Caco-2 (cell line): ENCODE results near the gene TXNL4A. TPM values are rescaled to one million over a fixed set of nuclear protein-coding genes. Genes with fewer than 3 reads are reported as not detected.

Experiments
- BruUV-seq: library from RNA; stranded (reverse); fragments of 400-500 nt; replicated peaks from 2 replicates; lab custom pipeline; 2021; lab: Mats Ljungman, UMichigan
- CTCF ChIA-PET: fragments of 300-600 bp; sonication (Branson Sonifier 250); formaldehyde crosslinking; loops from one replicate; lab custom pipeline; 2022; ENCODE audit warnings: antibody characterized with exemption; lab: Charles Lee
- POLR2A ChIA-PET: fragments of 300-600 bp; sonication (Branson Sonifier 250); formaldehyde crosslinking; loops from one replicate; lab custom pipeline; 2022; ENCODE audit warnings: antibody characterized with exemption; lab: Charles Lee
- DNase-seq, 2 experiments: peaks; one replicate each; pipeline versions ENCODE4 v3.0.0 to v3.0.0-alpha.2; 2020 to 2022
- H3K27me3 ChIP-seq: replicated peaks from 2 replicates; pipeline ENCODE4 v1.6.0; 2011; ENCODE audit warnings: low read length; ENCODE audit not compliant: control insufficient read depth, insufficient read depth
- H3K36me3 ChIP-seq: 2 replicates; pipeline ENCODE4 v1.5.1; 2011; ENCODE audit warnings: low read length; ENCODE audit not compliant: control insufficient read depth, insufficient read depth
- H3K4me1 ChIP-seq: fragments of 250-450 bp; sonication (Bioruptor Pico); 2 replicates; pipeline ENCODE4 v1.5.1; 2020; ENCODE audit warnings: mild to moderate bottlenecking
- H3K4me3 ChIP-seq: 2 replicates; pipeline ENCODE4 v1.5.1; 2011; ENCODE audit warnings: low read depth, mild to moderate bottlenecking, control low read depth, low read length
- H3K9me3 ChIP-seq: fragments of 250-450 bp; sonication (Bioruptor Pico); 2 replicates; pipeline ENCODE4 v1.5.1; 2020; ENCODE audit warnings: mild to moderate bottlenecking, moderate library complexity
- H3K27ac Mint-ChIP-seq: one replicate; pipeline ENCODE4 v1.8.0; 2022; ENCODE audit warnings: mixed read lengths; ENCODE audit not compliant: unreplicated experiment
- H3K27me3 Mint-ChIP-seq: one replicate; pipeline ENCODE4 v1.8.0; 2022; ENCODE audit warnings: mixed read lengths; ENCODE audit not compliant: insufficient read depth, unreplicated experiment
- H3K36me3 Mint-ChIP-seq: one replicate; pipeline ENCODE4 v1.8.0; 2022; ENCODE audit warnings: mild to moderate bottlenecking, mixed read lengths; ENCODE audit not compliant: insufficient read depth, unreplicated experiment
- H3K4me1 Mint-ChIP-seq: one replicate; pipeline ENCODE4 v1.8.0; 2022; ENCODE audit warnings: low read depth, mixed read lengths; ENCODE audit not compliant: unreplicated experiment
- H3K4me3 Mint-ChIP-seq: one replicate; pipeline ENCODE4 v1.8.0; 2022; ENCODE audit warnings: mild to moderate bottlenecking, moderate library complexity, mixed read lengths; ENCODE audit not compliant: unreplicated experiment
- H3K9me3 Mint-ChIP-seq: one replicate; pipeline ENCODE4 v1.8.0; 2022; ENCODE audit warnings: mixed read lengths; ENCODE audit not compliant: unreplicated experiment
- CTCF ChIP-seq, 2 experiments: fragments of 200-600 bp in 1 of 2; IDR thresholded peaks; 1 replicate in 1 of 2; 2 replicates in 1 of 2; pipeline versions ENCODE4 v1.5.1 to v1.8.0; 2011 to 2022; ENCODE audit warnings: antibody characterized with exemption in 1 of 2, control low read depth in 1 of 2, inconsistent platforms in 1 of 2, low read depth in 1 of 2, low read length in 1 of 2, mild to moderate bottlenecking in 1 of 2, moderate library complexity in 1 of 2; ENCODE audit not compliant: insufficient read depth in 1 of 2, severe bottlenecking in 1 of 2, unreplicated experiment in 1 of 2
- intact Hi-C: fragments of 100-400 bp; cut with micrococcal nuclease; formaldehyde crosslinking; loops from one replicate; pipeline ENCODE4 v1.10.0; 2022; ENCODE audit not compliant: unreplicated experiment
- total RNA-seq: library from RNA; stranded (reverse); gene quantifications from 2 replicates; pipeline ENCODE4 v1.2.3, GENCODE V29; 2022

The TXNL4A gene
- total RNA-seq, 1 experiment from 2014 or later, result 83.3 TPM

GRCh38 chr18:79921984-79922965 lies 66.1 kb downstream of the TXNL4A start:
- DNase-seq, result no peak
- H3K4me3 ChIP-seq, result no peak overlapping the region
- Mint-ChIP-seq H3K36me3 (peaks cover 19% of the 10 kb centered on the region), H3K9me3 (no peaks in the 10 kb centered on the region), H3K27ac (no peak overlapping the region), H3K27me3 (no peaks in the 10 kb centered on the region), H3K4me1 (no peaks in the 10 kb centered on the region), H3K4me3 (no peak overlapping the region)
- no peaks in the 10 kb centered on the region for H3K9me3 ChIP-seq
- peaks cover 1% of the 10 kb centered on the region; the same call in 1 of the 2 replicates for H3K36me3 ChIP-seq
- no peak for TF ChIP-seq CTCF (IDR thresholded peaks at IDR 0.05; ENCODE audit: insufficient read depth in 1 of 2, low read depth in 1 of 2, low read length in 1 of 2, severe bottlenecking in 1 of 2, unreplicated experiment in 1 of 2)
- intact Hi-C loops, result no loop called here
- ChIA-PET POLR2A (no interaction called here), CTCF (interaction anchor here (0.7 kb wide), 1 partner anchor 15 kb away, joined by 4 read pairs; no protein-coding TSS in a partner anchor)
- no peaks in the 10 kb centered on the region for H3K27me3 ChIP-seq
- no peaks in the 10 kb centered on the region for H3K4me1 ChIP-seq
- BruUV-seq, result no TSS peak

Other genes starting within 250 kb of the TXNL4A start
- gene KCNG2, start 190.6 kb downstream of the TXNL4A start, total RNA-seq, result not detected in 2 replicates
- 18.8 and 19.5 TPM in 2 replicates for gene SLC66A2, start 36.9 kb downstream of the TXNL4A start, total RNA-seq
- 25.7 and 25.9 TPM in 2 replicates for gene HSBP1L1, start 23.9 kb downstream of the TXNL4A start, total RNA-seq
- gene RBFA, start 45.9 kb upstream of the TXNL4A start, total RNA-seq, result 19.2 and 19.3 TPM in 2 replicates
- gene ADNP2, start 120.7 kb upstream of the TXNL4A start, total RNA-seq, result 21.4 and 22.1 TPM in 2 replicates